ENCODE measurements around the gene OPRD1. TPM values are rescaled to one million over a fixed set of nuclear protein-coding genes. Genes with fewer than 3 reads are reported as not detected.
"Not testable (repeated sequence)": the region's sequence is repeated elsewhere in the genome, so short reads cannot be mapped to it uniquely, and the experiment has no call there.

The OPRD1 gene
- total RNA-seq, 1 donor from 2014 or later, result not detected

- no peak for DNase-seq (ENCODE audit: low read depth)
- H3K4me3 ChIP-seq (ENCODE audit: low read depth, low read length), result no peak overlapping the region
- no peak for TF ChIP-seq CTCF (conservative IDR thresholded peaks at IDR 0.05; ENCODE audit: low read depth, low read length)
Measured at GRCh38 chr1:28815533-28816185, 3.7 kb downstream of the OPRD1 start.

- no peak for TF ChIP-seq CTCF (conservative IDR thresholded peaks at IDR 0.05; ENCODE audit: low read depth, low read length)
- H3K4me3 ChIP-seq (ENCODE audit: low read depth, low read length), result no peak overlapping the region
- no peak for DNase-seq (ENCODE audit: low read depth)
Measured at GRCh38 chr1:28817133-28817532, 5.2 kb downstream of the OPRD1 start.

GRCh38 chr1:28819020-28819419 is 7.0 kb downstream of the OPRD1 start:
- no peak for DNase-seq (ENCODE audit: low read depth)
- no peak overlapping the region for H3K4me3 ChIP-seq (ENCODE audit: low read depth, low read length)
- TF ChIP-seq CTCF (conservative IDR thresholded peaks at IDR 0.05; ENCODE audit: low read depth, low read length), result no peak

- no peak for DNase-seq (ENCODE audit: low read depth)
- no peak for TF ChIP-seq CTCF (conservative IDR thresholded peaks at IDR 0.05; ENCODE audit: low read depth, low read length)
- H3K4me3 ChIP-seq (ENCODE audit: low read depth, low read length), result no peak overlapping the region
Measured at GRCh38 chr1:28822799-28823198, 10.8 kb downstream of the OPRD1 start.

- H3K4me3 ChIP-seq (ENCODE audit: low read depth, low read length); DNase-seq (ENCODE audit: low read depth): not testable (repeated sequence)
Measured at GRCh38 chr1:28824061-28824460, 12.1 kb downstream of the OPRD1 start.

- not testable (repeated sequence) for DNase-seq (ENCODE audit: low read depth); H3K4me3 ChIP-seq (ENCODE audit: low read depth, low read length)
Measured at GRCh38 chr1:28828227-28828858, 16.4 kb downstream of the OPRD1 start.

- no peak for DNase-seq (ENCODE audit: low read depth)
- TF ChIP-seq CTCF (conservative IDR thresholded peaks at IDR 0.05; ENCODE audit: low read depth, low read length), result no peak
- H3K4me3 ChIP-seq (ENCODE audit: low read depth, low read length), result no peak overlapping the region
Measured at GRCh38 chr1:28830814-28831213, 18.8 kb downstream of the OPRD1 start.

GRCh38 chr1:28832966-28833365 is 21.0 kb downstream of the OPRD1 start:
- DNase-seq (ENCODE audit: low read depth), result no peak
- no peak overlapping the region for H3K4me3 ChIP-seq (ENCODE audit: low read depth, low read length)
- TF ChIP-seq CTCF (conservative IDR thresholded peaks at IDR 0.05; ENCODE audit: low read depth, low read length), result no peak

All from epithelial cell of proximal tubule (primary cell).